Ovary (tissue), 3 donors: ENCODE results near the gene JARID2.

Experiments used
- CTCF ChIP-seq, 3 donors: fragments of 450-650 bp in 2 of 3; fragments of 200-600 bp in 1 of 3; IDR thresholded peaks; one replicate each; pipeline versions ENCODE4 v1.5.1 to v1.8.0; 2016 to 2022; ENCODE audit warnings: antibody characterized with exemption in 3 of 3, mild to moderate bottlenecking in 1 of 3
- POLR2A ChIP-seq: fragments of 450-650 bp; IDR thresholded peaks from one replicate; pipeline ENCODE4 v1.6.1; 2017; ENCODE audit warnings: antibody characterized with exemption, mild to moderate bottlenecking, moderate library complexity
- donor health status: DM: no; HTN: no; CAD: no.

- no peak for TF ChIP-seq CTCF (IDR thresholded peaks at IDR 0.05)
- TF ChIP-seq POLR2A: no peak
Observed at GRCh38 chr6:15304337-15305042, 58.6 kb downstream of the JARID2 start.
